Left colon (tissue), 2 donors: ENCODE measurements around the gene RAB3D. TPM values are rescaled to one million over a fixed set of nuclear protein-coding genes. Genes with fewer than 3 reads are reported as not detected.

Experiments
- ATAC-seq: fragments of 200-7000 bp; cut with Tn5 transposase; one replicate; pipeline ENCODE4 v1.9.1; 2020; ENCODE audit warnings: mild to moderate bottlenecking, moderate library complexity
- DNase-seq, 2 donors: peaks; one replicate each; pipeline ENCODE4 v3.0.0-alpha.2; 2020
- intact Hi-C, 2 donors: fragments of 100-400 bp; cut with DNase I in 1 of 2; cut with micrococcal nuclease in 1 of 2; formaldehyde crosslinking; loops; one replicate each; pipeline versions ENCODE4 v1.11.2 to v1.14.0; 2022; cut with DNase I, micrococcal nuclease
- total RNA-seq, 2 donors: library from RNA; stranded (reverse); fragmentation: NEBNext Ultra II Directional; extraction: Animal tissue kit (Norgen Biotek cat#: 25700); gene quantifications; one replicate each; pipeline ENCODE4 v1.2.1, GENCODE V29; 2021
- donor health status: DM: no; HTN: no; CAD: no.
- donor health status: DM: yes; HTN: yes; CAD: no.

RAB3D gene
- total RNA-seq, 2 donors from 2014 or later: 34.7 to 37.6 TPM

- DNase-seq (no peak), ATAC-seq (no peak)
- intact Hi-C loops: no loop called here
These were observed 58.0 kb downstream of the RAB3D start for GRCh38 chr19:11281356-11282049.

DNA sequence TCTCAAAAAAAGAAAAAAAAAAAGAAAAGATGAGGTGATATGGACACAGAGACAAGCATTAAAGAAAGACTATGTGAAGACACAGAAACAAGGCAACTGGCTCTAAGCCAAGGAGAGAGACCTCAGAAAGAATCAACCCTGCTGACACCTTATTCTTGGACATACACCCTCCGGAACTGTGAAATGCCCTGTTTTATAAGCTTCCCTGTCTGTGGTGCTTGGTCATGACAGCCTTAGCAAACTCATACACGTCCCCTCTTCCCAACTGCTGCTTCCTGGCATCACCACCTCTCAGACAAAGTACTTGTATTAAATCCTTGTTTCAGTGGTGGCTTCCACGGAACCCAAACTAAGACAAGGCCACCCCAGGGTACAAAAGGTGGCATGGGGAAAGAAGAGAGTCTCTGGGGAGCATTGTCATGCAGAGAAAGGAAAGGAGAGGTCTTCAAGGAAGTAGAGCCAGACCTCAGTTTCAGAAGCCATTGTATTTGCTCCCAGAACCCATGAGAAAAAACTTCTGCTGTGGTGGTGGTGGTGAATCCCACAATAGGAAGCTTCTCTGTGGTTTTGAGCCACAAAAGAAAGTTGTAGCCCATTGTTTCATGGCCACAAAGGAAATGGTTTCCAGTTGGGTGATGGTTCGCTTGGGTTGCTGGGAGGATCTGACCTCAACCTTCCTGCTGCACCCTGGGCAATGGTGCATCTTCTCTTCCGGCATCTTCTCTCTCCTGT is 59.8 kb downstream of the RAB3D start:
- ATAC-seq (no peak), DNase-seq (no peak)
- intact Hi-C loops: no loop called here

GRCh38 chr19:11278670-11279069 is 60.8 kb downstream of the RAB3D start:
- intact Hi-C loops: no loop called here
- no peak for DNase-seq
- no peak for ATAC-seq

DNA sequence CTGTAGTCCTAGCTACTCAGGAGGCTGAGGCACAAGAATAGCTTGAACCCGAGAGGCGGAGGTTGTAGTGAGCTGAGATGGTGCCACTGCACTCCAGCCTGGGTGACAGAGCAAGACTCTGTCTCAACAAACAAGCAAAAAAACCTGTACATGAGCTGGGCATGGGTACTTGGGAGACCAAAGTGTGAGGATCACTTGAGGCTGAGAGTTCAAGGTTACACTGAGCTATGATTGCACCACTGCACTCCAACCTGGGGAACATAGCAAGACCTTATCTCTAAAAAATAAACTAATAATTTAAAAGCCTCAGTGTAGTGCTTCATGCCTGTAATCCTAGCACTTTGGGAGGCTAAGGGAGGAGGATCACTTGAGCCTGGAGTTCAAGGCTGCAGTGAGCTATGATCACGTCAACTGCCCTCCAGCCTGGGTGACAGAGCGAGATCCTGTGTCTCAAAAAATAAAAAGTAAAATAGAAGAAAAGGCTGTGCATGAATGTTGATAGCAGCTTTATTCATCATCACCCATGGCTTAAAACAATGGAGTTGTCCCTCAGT is 64.8 kb downstream of the RAB3D start:
- ATAC-seq (no peak), DNase-seq (no peak)
- intact Hi-C loops: no loop called here

DNA sequence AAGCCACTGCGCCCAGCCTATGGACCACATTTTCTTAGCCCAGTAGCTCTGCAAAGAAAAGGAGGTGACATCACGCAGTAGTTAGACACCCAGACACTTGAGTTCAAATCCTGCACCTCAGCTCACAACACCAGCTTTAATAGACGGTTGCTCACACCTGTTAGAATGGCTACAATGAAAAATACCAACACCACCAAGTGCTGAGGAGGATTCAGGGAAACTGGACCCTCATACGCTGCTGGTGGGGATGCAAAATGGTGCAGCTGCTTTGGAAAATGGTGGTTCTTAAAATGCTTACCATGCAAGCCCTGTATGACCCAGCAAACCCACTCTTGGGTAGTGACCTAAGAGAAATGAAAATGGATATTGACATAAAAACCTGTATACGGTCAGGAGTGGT is 65.5 kb downstream of the RAB3D start:
- no peak for DNase-seq
- no peak for ATAC-seq
- intact Hi-C loops: no loop called here

DNA sequence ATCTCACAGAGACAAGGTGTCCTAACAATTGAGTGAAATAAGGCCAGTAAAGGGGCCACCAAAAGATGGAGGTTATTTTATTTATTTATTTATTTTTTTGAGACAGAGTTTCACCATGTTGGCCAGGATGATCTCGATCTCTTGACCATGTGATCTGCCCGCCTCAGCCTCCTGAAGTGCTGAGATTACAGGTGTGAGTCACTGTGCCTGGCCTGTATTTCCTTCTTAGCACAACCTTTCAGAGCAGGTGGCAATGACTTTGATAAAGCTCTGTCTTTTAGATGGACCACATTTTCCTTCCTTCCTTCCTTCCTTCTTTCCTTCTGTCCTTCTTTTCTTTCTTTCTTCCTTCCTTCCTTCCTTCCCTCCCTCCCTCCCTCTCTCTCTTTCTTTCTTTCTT is 66.2 kb downstream of the RAB3D start:
- DNase-seq (no peak), ATAC-seq (no peak)
- intact Hi-C loops: no loop called here

Other genes starting within 250 kb of the RAB3D start
- gene SPC24, start 183.9 kb downstream of the RAB3D start, total RNA-seq: 10 to 100 TPM in 1 of 2 donors, 1 to 10 TPM in 1; 2.6 to 11.6 TPM
- gene KANK2, start 142.1 kb downstream of the RAB3D start, total RNA-seq: 10 to 100 TPM; 28.5 to 85.3 TPM
- gene ANGPTL8, start 100.0 kb downstream of the RAB3D start, total RNA-seq: not detected
- 10 to 100 TPM; 64.7 to 77.6 TPM for gene DOCK6, start 77.1 kb downstream of the RAB3D start, total RNA-seq
- gene TSPAN16, start 43.5 kb downstream of the RAB3D start, total RNA-seq: not detected
- 10 to 100 TPM; 43.5 to 51.9 TPM for gene TMEM205, start 6.6 kb upstream of the RAB3D start, total RNA-seq
- 10 to 100 TPM; 28.6 to 30.2 TPM for gene CCDC159, start 6.9 kb upstream of the RAB3D start, total RNA-seq
- gene PLPPR2, start 15.8 kb upstream of the RAB3D start, total RNA-seq: 1 to 10 TPM; 5.4 to 7.3 TPM
- 1 to 10 TPM; 3.3 to 3.4 TPM for gene SWSAP1, start 35.0 kb upstream of the RAB3D start, total RNA-seq
- gene EPOR, start 44.7 kb upstream of the RAB3D start, total RNA-seq: 1 to 10 TPM; 4.2 to 4.8 TPM
- 10 to 100 TPM; 21.1 to 23.9 TPM for gene RGL3, start 79.7 kb upstream of the RAB3D start, total RNA-seq
- under 1 TPM in 1 of 2 donors, not detected in 1; 0.42 TPM for gene ODAD3, start 95.5 kb upstream of the RAB3D start, total RNA-seq
- 100 to 1,000 TPM; 301 to 320 TPM for gene PRKCSH, start 96.0 kb upstream of the RAB3D start, total RNA-seq
- under 1 TPM; 0.15 to 0.61 TPM for gene ELAVL3, start 141.4 kb upstream of the RAB3D start, total RNA-seq
- gene ZNF653, start 166.2 kb upstream of the RAB3D start, total RNA-seq: 10 to 100 TPM in 1 of 2 donors, 1 to 10 TPM in 1; 7.5 to 10.4 TPM
- 10 to 100 TPM; 52.8 to 64.5 TPM for gene ECSIT, start 189.5 kb upstream of the RAB3D start, total RNA-seq
- 100 to 1,000 TPM in 1 of 2 donors, 1 to 10 TPM in 1; 6.9 to 254 TPM for gene CNN1, start 199.2 kb upstream of the RAB3D start, total RNA-seq
- 10 to 100 TPM; 34.6 to 39.0 TPM for gene ELOF1, start 219.6 kb upstream of the RAB3D start, total RNA-seq
- gene ACP5, start 238.0 kb upstream of the RAB3D start, total RNA-seq: 10 to 100 TPM; 22.6 to 26.8 TPM